HG02970 (cell line): ENCODE results near the gene C3orf33.

ENCODE experiments used
- ATAC-seq: cut with Tn5 transposase; IDR thresholded peaks from one replicate; pipeline ENCODE4 v1.9.1; 2021; ENCODE audit warnings: mild to moderate bottlenecking, moderate library complexity, moderate number of reproducible peaks; ENCODE audit not compliant: unreplicated experiment, low FRiP score

The C3orf33 gene

DNA sequence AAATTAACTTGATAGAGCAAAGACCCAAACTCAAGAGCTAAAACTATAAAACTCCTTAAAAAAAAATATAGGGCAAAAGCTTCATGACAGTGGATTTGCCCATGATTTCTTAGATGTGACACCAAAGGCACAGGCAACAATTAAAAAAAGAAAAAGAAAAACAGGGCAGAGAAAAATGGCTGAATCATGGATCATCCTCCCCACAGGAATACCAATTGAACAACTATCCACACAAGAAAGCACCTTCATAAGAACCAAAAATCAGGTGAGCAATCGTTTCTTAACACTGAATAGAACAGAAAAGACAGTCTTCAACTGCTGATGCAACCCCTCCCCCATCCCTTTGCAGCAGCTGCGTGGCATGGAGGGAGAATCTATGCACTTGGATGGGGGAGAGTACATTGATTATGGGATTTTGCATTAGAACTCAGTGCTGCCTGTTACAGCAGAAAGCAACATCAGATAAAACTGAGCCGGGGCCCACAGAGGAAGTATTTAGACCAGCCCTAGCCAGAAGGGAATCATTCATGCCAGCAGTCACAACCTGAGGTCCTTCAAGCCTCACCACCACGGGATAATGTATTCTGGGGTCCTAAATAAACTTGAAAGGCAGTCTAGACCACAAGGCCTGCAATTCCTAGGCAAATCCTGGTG lies 15.7 kb downstream of the C3orf33 start:
- no peak for ATAC-seq

DNA sequence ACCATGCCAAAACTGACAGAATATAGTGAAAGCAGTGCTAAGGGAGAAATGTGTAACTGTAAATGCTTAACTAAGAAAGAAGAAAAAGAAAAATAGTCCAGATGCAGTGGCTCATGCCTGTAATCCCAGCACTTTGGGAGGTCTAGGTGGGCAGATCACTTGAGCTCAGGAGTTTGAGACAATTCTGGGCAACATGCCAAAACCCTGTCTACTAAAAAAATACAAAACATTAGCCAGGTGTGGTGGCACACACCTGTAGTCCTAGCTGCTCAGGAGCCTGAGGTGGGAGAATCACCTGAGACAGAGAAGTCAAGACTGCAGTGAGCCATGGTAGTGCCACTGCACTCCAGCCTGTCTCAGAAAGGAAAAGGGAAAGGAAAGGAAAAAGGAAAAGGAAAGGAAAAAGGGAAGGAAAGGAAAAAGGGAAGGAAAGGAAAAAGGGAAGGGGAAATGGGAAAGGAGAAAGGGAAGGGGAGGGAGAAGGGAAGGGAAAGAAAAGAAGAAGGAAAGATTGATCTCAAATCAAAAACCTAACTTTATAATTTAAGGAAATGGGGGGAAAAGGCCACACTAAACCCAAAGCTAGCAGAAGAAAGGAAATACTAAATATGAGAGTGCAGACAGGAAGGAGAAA lies 20.3 kb downstream of the C3orf33 start:
- no peak for ATAC-seq

DNA sequence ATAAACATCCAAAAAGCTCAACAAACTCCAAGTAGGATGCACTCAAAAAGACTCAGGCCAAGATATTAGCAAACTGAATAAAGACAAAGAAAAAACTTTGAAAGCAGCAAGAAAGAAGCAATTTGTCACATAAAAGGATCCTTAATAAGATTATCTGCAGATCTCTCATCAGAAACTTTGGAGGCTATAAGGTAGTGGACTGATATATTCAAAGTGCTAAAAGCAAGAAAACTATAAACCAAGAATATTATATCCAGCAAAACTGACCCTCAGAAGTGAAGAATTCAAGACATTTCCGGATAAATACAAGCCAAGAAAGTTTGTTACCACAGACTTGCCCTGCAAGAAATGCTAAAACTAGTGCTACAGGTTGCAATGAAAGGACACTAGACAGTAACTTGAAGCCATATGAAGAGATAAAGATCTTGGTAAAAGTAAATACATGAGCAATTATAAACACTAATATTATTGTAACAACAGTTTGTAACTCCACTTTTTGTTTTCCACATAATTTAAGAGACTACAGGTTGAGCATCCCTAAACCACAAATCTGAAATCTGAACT lies 23.6 kb downstream of the C3orf33 start:
- no peak for ATAC-seq

DNA sequence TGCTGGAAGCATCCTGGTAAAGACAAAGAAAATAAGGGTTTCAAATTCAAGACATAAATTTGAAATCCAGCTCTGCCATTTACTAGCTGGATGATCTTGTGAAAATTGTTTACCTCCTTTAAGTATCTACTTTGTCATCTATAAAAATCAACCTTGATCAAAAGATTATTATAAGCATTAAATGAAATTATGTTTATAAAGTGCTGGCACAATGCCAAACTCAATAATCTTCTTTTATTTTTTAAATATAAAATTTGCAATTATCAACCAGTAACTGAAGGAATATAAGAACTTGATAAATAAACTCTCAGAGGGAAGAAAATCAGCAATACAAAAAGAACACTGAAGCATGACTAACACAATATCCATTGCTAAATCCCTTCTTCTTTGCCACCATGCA lies 25.8 kb downstream of the C3orf33 start:
- ATAC-seq = no peak

DNA sequence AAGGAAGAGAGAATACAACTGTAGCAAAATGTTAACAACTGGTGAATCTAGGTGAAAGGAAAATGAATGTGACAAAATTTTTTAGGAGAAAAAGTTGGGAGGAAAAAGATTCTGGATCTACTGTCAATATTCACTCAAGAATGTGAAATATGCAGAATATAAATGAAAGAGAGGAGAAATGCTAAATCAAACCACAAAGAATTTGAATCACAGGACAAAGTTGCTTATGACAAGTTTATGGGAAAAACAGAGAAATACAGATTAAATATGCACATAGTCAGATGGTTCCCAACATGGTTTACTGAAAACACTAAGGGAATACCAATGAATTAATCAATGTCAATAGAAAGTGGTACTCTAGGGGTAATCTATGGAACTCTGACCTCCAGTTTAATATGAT lies 27.6 kb downstream of the C3orf33 start:
- ATAC-seq = no peak

DNA sequence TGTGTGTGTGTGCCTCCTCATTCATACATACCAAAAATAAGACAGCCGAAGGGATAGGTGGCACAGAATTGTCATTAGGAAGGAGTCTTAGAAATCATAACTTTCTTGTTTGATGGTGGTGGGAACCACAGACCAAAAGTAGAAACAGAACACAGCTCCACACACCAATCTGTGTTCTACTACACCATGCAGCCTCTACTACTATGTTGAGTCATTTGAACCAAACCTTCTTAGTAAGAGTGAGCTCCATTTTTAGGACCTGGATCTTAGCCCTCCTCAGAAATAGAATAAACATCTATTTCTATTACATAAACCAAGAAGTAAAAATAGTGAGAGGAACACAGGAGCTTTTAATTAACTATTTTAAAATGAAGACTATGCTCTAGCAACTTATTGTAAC lies 33.3 kb downstream of the C3orf33 start:
- no peak for ATAC-seq

DNA sequence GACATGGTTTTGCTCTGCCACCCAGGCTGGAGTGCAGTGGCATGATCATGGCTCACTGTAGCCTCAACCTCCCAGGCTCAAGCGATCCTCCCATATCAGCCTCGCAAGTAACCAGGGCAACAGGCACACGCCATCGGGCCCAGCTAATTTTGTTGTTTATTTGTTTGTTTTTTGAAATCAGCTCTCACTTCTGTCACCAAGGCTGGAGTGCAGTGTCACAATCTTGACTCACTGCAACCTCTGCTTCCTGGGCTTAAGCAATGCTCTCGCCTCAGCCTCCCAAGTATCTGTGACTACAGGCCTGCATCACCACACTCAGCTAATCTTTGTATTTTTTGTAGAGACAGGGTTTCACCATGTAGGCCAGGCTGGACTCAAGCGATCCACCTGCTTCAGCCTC lies 35.0 kb downstream of the C3orf33 start:
- ATAC-seq = no peak

DNA sequence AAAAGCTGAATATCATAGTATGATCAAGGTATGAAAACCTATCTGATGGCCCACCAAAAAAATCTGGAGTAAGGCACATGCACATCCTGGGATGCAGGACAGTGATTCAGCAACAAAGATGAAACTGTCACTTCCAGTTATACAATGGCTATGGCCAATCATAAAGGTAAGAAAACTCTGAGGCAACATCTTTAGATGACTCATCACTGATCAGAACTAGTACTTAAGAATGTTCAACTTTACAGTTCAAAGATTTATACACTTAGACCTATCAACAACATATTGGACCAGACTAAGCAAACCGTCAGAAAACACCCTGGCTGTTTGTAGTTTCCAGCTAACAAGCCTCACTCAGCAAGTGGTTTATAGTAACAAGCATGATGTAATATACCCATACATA lies 39.9 kb downstream of the C3orf33 start:
- ATAC-seq = no peak

DNA sequence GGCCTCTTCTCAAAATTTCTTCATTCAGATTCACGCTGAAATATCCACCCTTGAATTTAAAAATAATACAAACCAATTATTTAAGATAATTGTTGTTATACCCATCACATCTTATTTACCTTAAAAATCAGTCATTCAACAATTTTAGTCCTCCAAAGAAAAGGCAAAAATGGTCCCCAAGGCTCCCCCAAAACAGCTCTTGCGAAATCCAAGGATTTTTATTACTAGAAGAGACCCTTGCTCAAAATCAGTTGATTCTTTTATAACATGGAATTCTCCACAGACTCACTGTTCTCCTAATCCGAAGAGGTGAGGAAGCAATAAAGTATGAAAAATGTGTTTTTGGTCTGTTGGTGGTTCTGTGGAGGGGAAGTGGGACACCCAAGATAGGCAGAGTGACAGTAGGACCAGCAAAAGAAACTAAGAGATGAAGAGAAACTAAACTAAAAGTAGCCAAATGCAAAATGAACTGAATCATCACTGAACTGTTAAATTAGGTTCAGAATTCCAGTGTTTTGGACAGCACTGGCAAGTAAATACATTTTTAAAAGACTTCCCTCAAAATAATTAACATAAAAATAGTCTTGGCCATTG lies 42.1 kb downstream of the C3orf33 start:
- no peak for ATAC-seq

DNA sequence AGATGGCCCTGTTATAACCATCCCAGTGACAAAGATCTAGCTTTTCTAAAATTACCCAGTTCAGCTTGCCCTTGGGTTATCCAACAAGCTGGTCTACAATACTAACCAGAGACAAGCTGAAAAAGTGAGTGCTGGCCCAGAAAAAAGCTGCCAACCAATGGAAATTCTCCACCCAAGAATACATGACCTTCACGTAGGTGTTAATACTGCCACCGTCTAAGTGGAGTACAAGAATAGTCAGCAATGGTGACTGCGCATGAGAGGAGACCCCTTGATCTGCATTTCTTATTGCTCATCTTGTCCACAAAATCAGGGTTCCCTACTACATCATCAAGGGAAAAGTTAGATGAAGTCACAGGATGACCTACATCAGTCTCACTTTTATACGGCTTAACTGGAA lies 45.4 kb downstream of the C3orf33 start:
- no peak for ATAC-seq

DNA sequence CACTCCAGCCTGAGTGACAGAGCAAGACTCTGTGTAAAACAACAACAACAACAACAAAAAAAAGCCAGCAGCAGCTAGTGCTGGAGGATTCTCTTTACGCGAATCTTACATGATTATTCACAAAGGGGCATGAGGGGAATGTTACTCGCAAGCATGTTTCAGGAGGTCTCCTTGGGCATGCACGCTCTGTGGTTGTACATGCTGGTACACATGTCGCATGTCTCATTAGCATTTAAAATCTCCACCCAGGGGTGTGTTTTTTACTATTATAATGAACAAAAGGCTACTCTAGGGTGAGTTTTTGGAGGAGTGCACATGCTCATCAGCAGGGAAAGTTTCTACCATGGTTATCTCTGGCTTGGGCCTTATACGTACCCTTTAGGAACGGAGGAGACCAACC lies 48.5 kb downstream of the C3orf33 start:
- ATAC-seq = no peak

DNA sequence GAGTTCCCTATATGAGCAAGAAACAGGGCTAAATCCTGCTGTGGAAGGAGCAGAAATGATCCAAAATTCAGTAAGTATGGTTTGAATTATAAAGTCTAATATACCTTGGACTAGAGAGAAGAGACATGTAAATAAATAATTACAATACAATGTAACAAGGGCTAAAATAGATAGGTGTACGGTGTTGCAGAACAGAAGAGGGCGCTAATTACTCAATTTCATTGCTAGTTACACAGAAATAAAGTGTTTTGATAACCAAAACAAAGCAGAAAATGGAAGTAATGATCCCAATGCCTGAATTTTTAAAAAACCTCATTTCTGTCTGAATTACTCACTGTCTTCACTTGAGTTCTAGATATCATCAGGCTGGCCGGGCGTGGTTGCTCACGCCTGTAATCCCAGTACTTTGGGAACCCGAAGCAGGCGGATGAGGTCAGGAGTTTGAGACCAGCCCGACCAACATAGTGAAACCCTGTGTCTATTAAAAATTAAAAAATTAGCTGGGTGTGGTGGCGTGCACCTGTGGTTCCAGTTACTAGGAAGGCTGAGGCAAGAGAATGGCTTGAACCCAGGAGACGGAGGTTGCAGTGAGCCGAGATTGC lies 52.9 kb downstream of the C3orf33 start:
- no peak for ATAC-seq

DNA sequence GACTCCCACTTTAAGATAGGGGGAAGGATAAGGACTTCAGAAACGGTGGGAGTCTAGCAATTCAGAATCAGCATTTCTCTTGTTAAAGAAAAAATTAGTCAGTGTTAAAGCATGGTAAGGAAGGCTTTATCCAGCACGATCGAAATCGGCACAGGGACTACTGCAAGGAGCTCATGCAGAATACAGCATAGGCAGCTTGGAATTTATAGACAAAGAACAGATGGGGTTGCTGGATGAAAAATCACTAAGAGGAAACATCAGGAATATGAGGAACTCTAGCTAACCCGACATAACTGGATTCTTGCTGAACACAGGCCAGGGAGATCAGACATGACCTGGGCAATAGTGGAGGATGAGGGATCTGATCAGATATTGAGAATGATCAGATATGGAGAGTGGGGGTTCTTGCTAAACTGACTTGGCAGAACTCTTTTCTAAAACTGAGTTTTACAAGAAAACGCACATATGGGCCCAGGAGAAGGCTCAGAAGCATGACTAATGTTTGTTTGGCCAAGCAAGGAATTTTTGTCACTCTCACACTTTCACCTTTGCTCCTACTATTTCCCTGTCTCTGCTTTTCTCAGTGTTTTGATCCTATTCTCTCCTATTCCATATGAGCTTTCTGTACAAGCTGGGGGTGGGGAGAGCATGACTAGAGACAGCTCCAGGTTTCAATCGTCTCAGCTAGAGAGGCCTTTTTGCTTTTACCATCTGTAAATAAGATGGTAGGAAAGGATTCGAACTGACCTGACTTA lies 57.3 kb downstream of the C3orf33 start:
- no peak for ATAC-seq

DNA sequence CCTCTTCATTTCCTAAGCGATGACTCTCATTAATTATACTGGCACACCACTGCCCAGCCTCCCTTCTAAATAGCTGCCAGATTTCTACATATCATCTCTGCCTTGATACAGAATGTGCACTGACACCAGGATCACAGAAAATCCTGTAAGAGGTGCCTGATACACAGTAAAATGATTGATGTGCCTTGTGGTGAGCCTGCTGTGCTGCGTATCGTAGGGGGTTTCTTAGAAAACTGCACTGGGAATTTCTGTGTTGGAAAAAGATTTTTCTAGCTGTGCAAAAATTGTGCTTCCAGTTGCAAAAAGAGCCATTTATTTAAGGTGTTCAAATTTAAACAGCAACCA lies 58.2 kb downstream of the C3orf33 start:
- no peak for ATAC-seq

DNA sequence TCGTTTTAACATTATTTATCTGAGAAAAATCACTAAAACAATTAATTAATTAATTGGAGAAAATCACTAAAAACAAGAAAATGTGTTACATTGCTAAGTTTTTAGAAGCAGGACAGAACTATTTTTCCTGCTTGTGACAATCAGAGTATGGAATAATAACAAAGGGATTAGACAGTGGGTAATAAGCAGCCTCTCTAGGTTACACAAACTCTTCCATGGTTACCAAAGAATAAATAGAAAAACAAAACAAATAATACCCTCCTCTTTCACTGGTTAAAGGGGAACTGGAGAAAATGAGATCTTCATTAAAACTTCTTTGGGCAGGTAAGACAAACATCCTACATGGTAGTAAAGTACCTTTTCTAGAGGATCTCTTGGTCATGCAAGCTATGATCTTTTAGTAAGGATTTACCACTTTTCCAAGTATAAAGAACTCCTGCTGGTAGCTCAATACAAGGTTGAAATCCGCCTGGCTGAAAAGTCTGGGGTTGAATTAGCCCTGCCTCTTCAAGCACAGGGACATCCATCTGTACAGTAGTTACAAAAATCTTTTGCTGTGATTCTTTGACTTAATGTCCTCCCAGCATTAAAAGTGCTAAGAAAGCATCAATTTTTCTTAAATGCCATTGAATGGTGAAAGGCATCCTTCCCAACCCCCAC lies 58.7 kb downstream of the C3orf33 start:
- ATAC-seq = no peak

DNA sequence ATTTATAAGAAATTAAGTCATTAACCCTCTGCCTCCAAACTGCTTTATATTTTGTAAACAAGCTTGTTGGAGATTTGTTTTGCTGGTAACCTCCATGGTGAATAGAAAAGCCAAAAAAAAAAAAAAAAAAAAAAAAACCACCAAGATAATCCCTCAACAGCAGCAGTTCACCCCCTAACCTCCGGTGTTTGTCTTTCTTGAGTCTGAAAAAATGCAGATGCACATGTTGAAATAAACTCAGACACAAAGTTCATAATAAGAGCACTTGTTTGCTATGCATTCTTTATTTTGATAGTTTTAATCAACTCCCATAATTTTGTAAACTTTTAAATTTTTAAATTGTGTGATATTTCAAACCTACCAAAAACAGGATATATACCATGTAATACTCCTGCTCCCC lies 59.4 kb downstream of the C3orf33 start:
- no peak for ATAC-seq

DNA sequence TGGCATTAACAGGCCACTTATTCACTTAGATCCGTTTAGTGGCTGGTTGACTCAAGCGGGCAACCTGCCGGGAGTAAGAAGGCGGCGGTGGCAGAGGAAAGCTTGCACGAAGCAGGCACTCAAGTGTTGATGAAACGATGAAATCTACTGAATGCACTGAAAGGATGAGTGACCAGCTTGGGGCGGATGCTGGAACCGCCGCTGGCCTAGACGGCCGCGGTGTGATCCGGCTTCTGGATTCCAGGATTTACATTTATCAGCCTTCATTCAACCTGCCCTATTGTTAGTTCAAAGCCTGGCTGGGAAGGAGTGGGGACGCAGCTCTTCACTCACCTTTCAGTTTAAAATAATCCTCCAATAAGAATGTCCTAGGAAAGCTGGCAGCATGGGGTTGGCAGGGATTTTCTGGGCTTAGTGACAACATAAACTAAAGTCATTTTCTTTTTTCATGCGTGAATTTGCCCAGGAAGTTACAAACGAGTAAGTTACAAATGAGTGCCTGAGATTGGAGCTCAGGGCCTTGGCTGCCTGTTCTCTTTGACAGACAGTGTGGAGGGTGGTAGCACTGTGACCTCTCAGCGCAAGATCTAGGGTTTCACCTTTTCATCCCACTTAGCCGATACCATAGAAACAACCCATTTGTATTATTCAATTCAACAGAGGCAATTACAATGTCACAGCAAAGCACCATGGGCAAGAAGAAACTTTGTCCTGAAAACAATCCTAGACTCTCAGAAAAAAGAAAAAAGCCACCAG lies 60.1 kb downstream of the C3orf33 start:
- no peak for ATAC-seq

DNA sequence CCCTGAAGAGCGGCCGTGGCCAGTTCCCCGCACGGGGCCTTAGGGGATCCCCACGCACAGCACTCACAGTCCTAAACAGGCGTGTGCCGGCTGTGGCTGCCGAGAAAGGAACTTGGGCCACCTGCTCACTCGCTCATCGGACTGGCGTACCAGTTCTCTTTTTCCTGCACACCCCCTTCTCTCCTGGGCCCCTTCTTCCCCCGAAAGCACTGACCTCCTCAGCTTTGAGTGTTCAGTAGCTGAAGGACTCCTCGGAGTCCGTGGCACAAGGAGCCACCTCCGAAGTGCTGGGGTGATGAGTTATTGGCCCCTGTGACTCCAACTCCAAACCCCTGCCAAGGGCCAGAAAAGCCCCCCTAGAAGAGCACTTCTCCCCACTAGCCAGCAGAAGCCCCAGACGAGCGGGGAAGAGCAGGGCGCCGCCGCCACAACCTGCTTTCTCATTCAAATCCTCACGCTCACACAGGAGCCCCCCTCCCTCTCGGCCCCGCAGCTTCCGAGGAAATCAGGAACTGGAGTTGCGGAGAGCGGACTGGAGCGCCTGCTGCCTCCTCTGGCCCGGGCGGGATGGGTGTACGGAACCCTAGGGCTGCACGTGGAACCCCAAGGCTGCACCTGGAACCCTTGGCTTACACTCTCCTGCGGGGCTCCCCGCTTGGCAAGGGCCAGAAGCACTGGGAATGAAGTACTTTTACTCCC lies 61.3 kb downstream of the C3orf33 start, which contains the start of gene PLCH1:
Gene PLCH1, minus strand, starts transcription at position 446 of the 699 bp plus-strand sequence. CDS start 40,847 bp downstream, outside the sequence.
- ATAC-seq = peak; percentile 64
